Right lobe of liver (tissue), 4 donors: Measurements from ENCODE around the gene SERPINA3.

Experiments
- CTCF ChIP-seq, 4 donors: fragments of 200-600 bp in 3 of 4; fragments of 450-650 bp in 1 of 4; IDR thresholded peaks; one replicate each; pipeline versions ENCODE4 v1.5.1 to v1.8.0; 2016 to 2022; ENCODE audit warnings: antibody characterized with exemption in 4 of 4, mild to moderate bottlenecking in 2 of 4
- POLR2A ChIP-seq: fragments of 450-650 bp; IDR thresholded peaks from one replicate; pipeline ENCODE4 v1.6.1; 2017; ENCODE audit warnings: antibody characterized with exemption, mild to moderate bottlenecking
- donor health status: DM: no; HTN: no; CAD: no.
- donor health status: DM: no; HTN: no; CAD: no.
- donor health status: DM: no; HTN: yes; CAD: no.

- TF ChIP-seq CTCF (IDR thresholded peaks at IDR 0.05) (no peak), POLR2A (no peak)
Observed at GRCh38 chr14:94670692-94671285, 58.6 kb downstream of the SERPINA3 start.
